H1 (cell line): ENCODE results near the gene SPRYD3. TPM values are rescaled to one million over a fixed set of nuclear protein-coding genes. Genes with fewer than 3 reads are reported as not detected.

Source experiments
- CTCF ChIA-PET: fragments of 300-600 bp; sonication (Branson Sonifier 250); formaldehyde crosslinking; loops from one replicate; lab custom pipeline; 2021; ENCODE audit not compliant: partially characterized antibody; lab: Charles Lee
- POLR2A ChIA-PET: fragments of 300-600 bp; sonication (Branson Sonifier 250); formaldehyde crosslinking; loops from one replicate; lab custom pipeline; 2021; ENCODE audit warnings: inconsistent platforms; ENCODE audit not compliant: partially characterized antibody; lab: Charles Lee
- DNase-seq, 2 experiments: peaks; one replicate each; pipeline versions ENCODE4 v3.0.0 to v3.0.0-alpha.2; 2010 to 2022; ENCODE audit warnings: low spot score in 2 of 2, low read depth in 1 of 2, mixed read lengths in 1 of 2
- FAIRE-seq: peaks from 2 replicates; lab custom pipeline; 2011; peaks lifted over from hg19 to GRCh38; lab: Jason Lieb, UNC
- H2AFZ ChIP-seq: 2 replicates; pipeline ENCODE4 v1.8.1; 2012; ENCODE audit warnings: low read length, inconsistent platforms
- H2AK5ac ChIP-seq: 2 replicates; pipeline ENCODE4 v1.6.1; 2013; ENCODE audit warnings: low read depth, low read length
- H2BK120ac ChIP-seq: replicated peaks from 2 replicates; pipeline ENCODE3; 2013; ENCODE audit warnings: low read depth, low read length, inconsistent platforms
- H2BK12ac ChIP-seq: 2 replicates; pipeline ENCODE4 v1.6.1; 2013; ENCODE audit warnings: low read depth, low read length
- H2BK15ac ChIP-seq: 2 replicates; pipeline ENCODE4 v1.6.1; 2013; ENCODE audit warnings: low read length
- H2BK20ac ChIP-seq: 2 replicates; pipeline ENCODE4 v1.6.1; 2013; ENCODE audit warnings: low read length
- H2BK5ac ChIP-seq: 2 replicates; pipeline ENCODE4 v1.6.1; 2013; ENCODE audit warnings: low read depth, low read length
- H3K14ac ChIP-seq: 2 replicates; pipeline ENCODE4 v1.6.1; 2013; ENCODE audit warnings: inconsistent platforms; ENCODE audit not compliant: insufficient read length
- H3K18ac ChIP-seq: 2 replicates; pipeline ENCODE4 v1.6.1; 2013; ENCODE audit warnings: low read length; ENCODE audit errors: extremely low read depth
- H3K23ac ChIP-seq: 2 replicates; pipeline ENCODE4 v1.6.1; 2013; ENCODE audit warnings: inconsistent platforms; ENCODE audit not compliant: insufficient read length
- H3K23me2 ChIP-seq: 2 replicates; pipeline ENCODE4 v1.6.1; 2013; ENCODE audit warnings: low read depth, low read length
- H3K27ac ChIP-seq: 2 replicates; pipeline ENCODE4 v1.6.1; 2011; ENCODE audit warnings: low read depth, low read length, inconsistent platforms
- H3K27me3 ChIP-seq, 4 experiments: replicated peaks in 1 of 4; 1 replicate in 1 of 4; 2 replicates in 3 of 4; pipeline versions ENCODE4 v1.6.1 to v1.8.1; 2011 to 2013; ENCODE audit warnings: low read length in 3 of 4, mild to moderate bottlenecking in 3 of 4, inconsistent platforms in 2 of 4, mixed read lengths in 2 of 4, moderate library complexity in 1 of 4; ENCODE audit not compliant: control insufficient read depth in 3 of 4, insufficient read depth in 3 of 4; ENCODE audit errors: extremely low read depth in 1 of 4
- H3K36me3 ChIP-seq, 4 experiments: 2 replicates each; pipeline versions ENCODE4 v1.6.1 to v1.8.1; 2011 to 2013; ENCODE audit warnings: mild to moderate bottlenecking in 4 of 4, low read length in 3 of 4, moderate library complexity in 2 of 4, control low read depth in 1 of 4, inconsistent platforms in 1 of 4; ENCODE audit not compliant: insufficient read depth in 4 of 4, control insufficient read depth in 2 of 4
- H3K4ac ChIP-seq: replicated peaks from 2 replicates; pipeline ENCODE3; 2013; ENCODE audit warnings: low read length, low read depth, mixed read lengths, inconsistent platforms; ENCODE audit not compliant: insufficient read length
- H3K4me1 ChIP-seq, 4 experiments: replicated peaks in 1 of 4; 1 replicate in 1 of 4; 2 replicates in 3 of 4; pipeline versions ENCODE4 v1.6.1 to v1.8.1; 2011 to 2013; ENCODE audit warnings: low read length in 3 of 4, inconsistent platforms in 2 of 4, mixed read lengths in 1 of 4; ENCODE audit not compliant: insufficient read depth in 4 of 4, control insufficient read depth in 3 of 4
- H3K4me2 ChIP-seq, 2 experiments: 2 replicates each; pipeline versions ENCODE4 v1.6.1 to v1.8.1; 2011 to 2013; ENCODE audit warnings: low read depth in 2 of 2, low read length in 2 of 2, control low read depth in 1 of 2, inconsistent platforms in 1 of 2, mild to moderate bottlenecking in 1 of 2; ENCODE audit not compliant: insufficient read depth in 1 of 2
- H3K4me3 ChIP-seq, 4 experiments: fragments of 200-600, 300-600 bp in 1 of 4; sonication (generic), shearing (Covaris generic), sonication (Bioruptor Twin) in 1 of 4; 2 replicates each; pipeline versions ENCODE4 v1.5.1 to v1.8.1; 2011 to 2016; ENCODE audit warnings: low read length in 4 of 4, low read depth in 3 of 4, control low read depth in 2 of 4, inconsistent platforms in 2 of 4, mild to moderate bottlenecking in 2 of 4, mixed read lengths in 1 of 4, moderate library complexity in 1 of 4; ENCODE audit not compliant: insufficient read depth in 2 of 4; ENCODE audit errors: extremely low read depth in 1 of 4
- H3K56ac ChIP-seq: replicated peaks from 2 replicates; pipeline ENCODE3; 2013; ENCODE audit warnings: low read depth, mild to moderate bottlenecking, mixed read lengths, low read length, inconsistent platforms; ENCODE audit not compliant: insufficient read length
- H3K79me1 ChIP-seq: 2 replicates; pipeline ENCODE4 v1.6.1; 2013; ENCODE audit warnings: low read depth, low read length, control low read depth
- H3K79me2 ChIP-seq, 2 experiments: 2 replicates each; pipeline versions ENCODE4 v1.6.1 to v1.8.1; 2012 to 2013; ENCODE audit warnings: low read length in 2 of 2, mild to moderate bottlenecking in 2 of 2, inconsistent platforms in 1 of 2; ENCODE audit not compliant: insufficient read depth in 2 of 2, control insufficient read depth in 1 of 2
- H3K9ac ChIP-seq, 4 experiments: replicated peaks in 1 of 4; 1 replicate in 1 of 4; 2 replicates in 3 of 4; pipeline versions ENCODE4 v1.6.1 to v1.8.1; 2011 to 2013; ENCODE audit warnings: low read depth in 3 of 4, low read length in 3 of 4, control low read depth in 2 of 4, mild to moderate bottlenecking in 2 of 4, moderate library complexity in 2 of 4, inconsistent platforms in 1 of 4; ENCODE audit errors: extremely low read depth in 1 of 4
- H3K9me3 ChIP-seq, 2 experiments: 2 replicates each; pipeline versions ENCODE4 v1.6.1 to v1.8.1; 2012 to 2013; ENCODE audit warnings: mild to moderate bottlenecking in 2 of 2, moderate library complexity in 2 of 2, control low read depth in 1 of 2, inconsistent platforms in 1 of 2, low read depth in 1 of 2, low read length in 1 of 2, mixed read lengths in 1 of 2; ENCODE audit not compliant: insufficient read depth in 2 of 2
- H4K20me1 ChIP-seq, 2 experiments: replicated peaks in 1 of 2; 2 replicates each; pipeline versions ENCODE3 to v1.8.1; 2011 to 2013; ENCODE audit warnings: inconsistent platforms in 2 of 2, low read length in 2 of 2, mild to moderate bottlenecking in 1 of 2; ENCODE audit not compliant: insufficient read depth in 2 of 2, control insufficient read depth in 1 of 2
- H4K5ac ChIP-seq: 2 replicates; pipeline ENCODE4 v1.6.1; 2013; ENCODE audit warnings: low read length, low read depth, mixed read lengths, inconsistent platforms; ENCODE audit not compliant: insufficient read length
- H4K8ac ChIP-seq: 2 replicates; pipeline ENCODE4 v1.8.0; 2013; ENCODE audit warnings: mild to moderate bottlenecking, moderate library complexity, low read length, inconsistent platforms; ENCODE audit not compliant: insufficient read depth; ENCODE audit errors: extremely low read depth
- H4K91ac ChIP-seq: replicated peaks from 2 replicates; pipeline ENCODE3; 2013; ENCODE audit warnings: low read length, mixed read lengths, inconsistent platforms; ENCODE audit not compliant: insufficient read length
- ASH2L ChIP-seq: fragments of 200-600, 300-600 bp; sonication (generic); IDR thresholded peaks from one replicate; pipeline ENCODE4 v1.7.1; 2017; ENCODE audit warnings: low read length
- ATF3 ChIP-seq: IDR thresholded peaks from 2 replicates; pipeline ENCODE4 v1.6.1; 2011; ENCODE audit warnings: low read depth, mild to moderate bottlenecking, low read length; ENCODE audit not compliant: insufficient read depth
- CTBP2 ChIP-seq: IDR thresholded peaks from 2 replicates; pipeline ENCODE4 v1.7.0; 2011; ENCODE audit warnings: borderline replicate concordance, mild to moderate bottlenecking, moderate library complexity, mixed read lengths, low read length; ENCODE audit not compliant: insufficient read depth, insufficient read length
- FOSL1 ChIP-seq: IDR thresholded peaks from 2 replicates; pipeline ENCODE4 v1.6.1; 2011; ENCODE audit warnings: mild to moderate bottlenecking, low read depth, low read length, moderate library complexity; ENCODE audit not compliant: insufficient read depth
- JUND ChIP-seq: IDR thresholded peaks from 2 replicates; pipeline ENCODE4 v1.6.1; 2011; ENCODE audit warnings: mild to moderate bottlenecking, improper control_type of control experiment, low read length
- NANOG ChIP-seq: IDR thresholded peaks from 2 replicates; pipeline ENCODE4 v1.6.1; 2011; ENCODE audit warnings: low read length, low read depth, mild to moderate bottlenecking, inconsistent platforms; ENCODE audit not compliant: insufficient read depth, poor library complexity, severe bottlenecking
- POU5F1 ChIP-seq: IDR thresholded peaks from 2 replicates; pipeline ENCODE4 v1.6.1; 2011; ENCODE audit warnings: low read depth, mild to moderate bottlenecking, low read length, moderate library complexity
- SAP30 ChIP-seq: fragments of 300-600 bp; sonication (generic); IDR thresholded peaks from 2 replicates; pipeline ENCODE4 v1.7.1; 2012; ENCODE audit warnings: low read length, moderate library complexity, mild to moderate bottlenecking, inconsistent platforms; ENCODE audit not compliant: insufficient read depth, insufficient replicate concordance
- SIN3A ChIP-seq, 2 experiments: IDR thresholded peaks in 1 of 2; conservative IDR thresholded peaks in 1 of 2; 2 replicates each; pipeline ENCODE4 v1.6.1; 2011 to 2012; ENCODE audit warnings: low read length in 2 of 2, improper control_type of control experiment in 1 of 2, low read depth in 1 of 2, mild to moderate bottlenecking in 1 of 2
- WGBS, 2 experiments: shearing (Covaris generic) in 1 of 2; methylation state at CpG; one replicate each; pipeline versions ENCODE4 v1.1.6 to v1.1.7; 2013 to 2015; ENCODE audit warnings: low lambda C conversion rate in 2 of 2, mixed read lengths in 2 of 2, inconsistent platforms in 1 of 2, low coverage in 1 of 2, missing lambda C conversion rate in 1 of 2; ENCODE audit not compliant: insufficient replicate concordance in 2 of 2, insufficient coverage in 1 of 2, insufficient read length in 1 of 2; ENCODE audit errors: extremely low coverage in 1 of 2, missing lambda C conversion rate in 1 of 2; 5-methylcytosine and 5-hydroxymethylcytosine counted together
- polyA plus RNA-seq, 7 experiments: library from polyadenylated mRNA; depleted of rRNA in 3 of 7; stranded (reverse) in 5 of 7; unstranded in 2 of 7; fragments of >200 nt in 5 of 7; fragments of 200-250 nt in 2 of 7; gene quantifications; 1 replicate in 5 of 7; 2 replicates in 1 of 7; 4 replicates in 1 of 7; pipeline versions ENCODE4 v1.2.1 to v1.2.3, GENCODE V29; 2011 to 2013; ENCODE audit warnings: missing spikeins in 2 of 7, mixed read lengths in 2 of 7
- total RNA-seq: library from RNA; stranded (reverse); fragmentation: NEBNext Ultra II Directional; extraction: Animal tissue kit (Norgen Biotek cat#: 25700); gene quantifications from 2 replicates; pipeline ENCODE4 v1.2.1, GENCODE V29; 2021

Gene SPRYD3
- total and polyA plus RNA-seq, 2 of the 8 experiments (the other 6 are each of a cell fraction or from before 2014, with no cell fraction given) = 6.8 to 8.0 TPM

GRCh38 chr12:53051058-53051880, 27.9 kb downstream of the SPRYD3 start:
- no peak for DNase-seq
- no peak overlapping the region for H3K27ac ChIP-seq
- no peak overlapping the region for H2BK15ac ChIP-seq
- peaks cover 32% of the 10 kb centered on the region for H3K23me2 ChIP-seq
- H2AK5ac ChIP-seq = no peak overlapping the region
- WGBS, 2 experiments = 72% methylated on average over 11 of the region's 11 CpGs; no CpG with 5 or more reads in 1 of the 2 experiments
- H3K18ac ChIP-seq = no peak overlapping the region
- no peak overlapping the region for H3K56ac ChIP-seq
- no peak overlapping the region for H4K8ac ChIP-seq
- no peak overlapping the region for H3K4me3 ChIP-seq
- no peak overlapping the region for H2BK20ac ChIP-seq
- peaks cover 10% of the 10 kb centered on the region; the same call in 1 of the 2 replicates for H3K79me1 ChIP-seq
- ChIA-PET CTCF (interaction anchor here (0.6 to 15.7 kb wide), 9 partner anchors 11 to 166 kb away, joined by 3 to 258 read pairs (median 3); partner anchors contain the start of genes IGFBP6, SOAT2 and SPRYD3), POLR2A (interaction anchor here (0.6 to 35.6 kb wide), 4 partner anchors 8 to 39 kb away, joined by 3 to 711 read pairs (median 14); partner anchors contain the start of gene EIF4B)
- H4K5ac ChIP-seq = no peak overlapping the region
- H4K91ac ChIP-seq = no peak overlapping the region
- H3K4me1 ChIP-seq = peaks cover 18 to 53% (median 42%) of the 10 kb centered on the region in 4 experiments
- H3K14ac ChIP-seq = no peak overlapping the region
- H3K4me2 ChIP-seq = peak overlapping the region in 1 of 2 experiments; percentile 98; a peak in 3 of 4 replicates
- no peaks in the 10 kb centered on the region for H3K79me2 ChIP-seq
- peaks cover 0 to 5% (median 0%) of the 10 kb centered on the region in 4 experiments; a peak in 1 of 8 replicates for H3K36me3 ChIP-seq
- H3K9me3 ChIP-seq = no peaks in the 10 kb centered on the region
- no peak overlapping the region for H2BK12ac ChIP-seq
- peaks cover 12 to 21% of the 10 kb centered on the region in 2 experiments for H4K20me1 ChIP-seq
- no peak overlapping the region for H3K9ac ChIP-seq
- no peak for FAIRE-seq
- no peak overlapping the region for H3K23ac ChIP-seq
- H2BK120ac ChIP-seq = no peak overlapping the region
- peaks cover 0 to under 1% (median 0%) of the 10 kb centered on the region in 4 experiments; a peak in 2 of 7 replicates for H3K27me3 ChIP-seq
- H2BK5ac ChIP-seq = no peak overlapping the region
- no peak overlapping the region for H3K4ac ChIP-seq
- H2AFZ ChIP-seq = no peak overlapping the region
- TF ChIP-seq NANOG = no peak
- TF ChIP-seq POU5F1 = no peak
- TF ChIP-seq SIN3A (conservative IDR thresholded peaks at IDR 0.05 in 1 of 2, IDR thresholded peaks at IDR 0.05 in 1 of 2; ENCODE audit: low read depth in 1 of 2, low read length in 2 of 2) = no peak
- TF ChIP-seq CTBP2 = no peak
- TF ChIP-seq FOSL1 = no peak
- TF ChIP-seq SAP30 = no peak
- no peak for TF ChIP-seq JUND
- no peak for TF ChIP-seq ASH2L
- TF ChIP-seq ATF3 = no peak
